Measurements from ENCODE around the gene TNFRSF4. TPM values are rescaled to one million over a fixed set of nuclear protein-coding genes. Genes with fewer than 3 reads are reported as not detected.
"Not testable (repeated sequence)": the region's sequence is repeated elsewhere in the genome, so short reads cannot be mapped to it uniquely, and the experiment has no call there.

TNFRSF4 gene
- total RNA-seq, 1 donor from 2014 or later = not detected

DNA sequence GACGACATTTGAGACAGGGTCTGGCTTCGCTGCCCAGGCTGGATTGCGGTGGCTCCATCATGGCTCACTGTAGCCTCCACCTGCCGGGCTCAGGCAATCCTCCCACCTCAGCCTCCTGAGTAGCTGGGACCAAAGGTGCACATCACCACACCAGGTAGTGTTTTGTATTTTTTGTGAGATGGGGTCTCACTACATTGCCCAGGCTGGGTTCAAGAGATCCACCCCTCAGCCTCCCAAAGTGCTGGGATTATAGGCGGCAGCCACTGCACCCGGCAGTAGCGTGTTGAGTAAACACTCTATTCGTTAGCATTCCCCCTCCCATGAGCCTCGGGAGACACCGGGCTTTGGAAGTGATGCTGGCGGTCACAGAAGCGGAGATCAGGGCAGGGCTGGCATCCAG lies 39.4 kb upstream of the TNFRSF4 start:
- Histone ChIP-seq H3K4me3 (no peak overlapping the region), H3K4me2 (no peak overlapping the region), H3F3A (ENCODE audit: low read depth) (peaks cover 8% of the 10 kb centered on the region), H3K9me3 (ENCODE audit: low read depth) (no peaks in the 10 kb centered on the region), H2AFZ (replicated peaks) (no peak overlapping the region), H3K36me3 (no peaks in the 10 kb centered on the region), H3K27ac (no peak overlapping the region), H3K4me1 (no peaks in the 10 kb centered on the region), H3K9ac (no peak overlapping the region), H3K79me2 (ENCODE audit: low read depth) (no peaks in the 10 kb centered on the region), H3K27me3 (peaks cover 1% of the 10 kb centered on the region), H4K20me1 (ENCODE audit: low read depth) (peaks cover 8% of the 10 kb centered on the region)
- Mint-ChIP-seq H3K27me3 (ENCODE audit: insufficient read depth, low read depth) (peaks cover 2% of the 10 kb centered on the region), H3K4me1 (no peaks in the 10 kb centered on the region), H3K27ac (no peak overlapping the region), H3K9me3 (no peaks in the 10 kb centered on the region), H3K4me3 (no peak overlapping the region), H3K36me3 (peaks cover 14% of the 10 kb centered on the region)
- no peak for DNase-seq (ENCODE audit: low spot score)
- no peak for TF ChIP-seq EZH2 (IDR thresholded peaks at IDR 0.05)
- TF ChIP-seq, protein P1, sequence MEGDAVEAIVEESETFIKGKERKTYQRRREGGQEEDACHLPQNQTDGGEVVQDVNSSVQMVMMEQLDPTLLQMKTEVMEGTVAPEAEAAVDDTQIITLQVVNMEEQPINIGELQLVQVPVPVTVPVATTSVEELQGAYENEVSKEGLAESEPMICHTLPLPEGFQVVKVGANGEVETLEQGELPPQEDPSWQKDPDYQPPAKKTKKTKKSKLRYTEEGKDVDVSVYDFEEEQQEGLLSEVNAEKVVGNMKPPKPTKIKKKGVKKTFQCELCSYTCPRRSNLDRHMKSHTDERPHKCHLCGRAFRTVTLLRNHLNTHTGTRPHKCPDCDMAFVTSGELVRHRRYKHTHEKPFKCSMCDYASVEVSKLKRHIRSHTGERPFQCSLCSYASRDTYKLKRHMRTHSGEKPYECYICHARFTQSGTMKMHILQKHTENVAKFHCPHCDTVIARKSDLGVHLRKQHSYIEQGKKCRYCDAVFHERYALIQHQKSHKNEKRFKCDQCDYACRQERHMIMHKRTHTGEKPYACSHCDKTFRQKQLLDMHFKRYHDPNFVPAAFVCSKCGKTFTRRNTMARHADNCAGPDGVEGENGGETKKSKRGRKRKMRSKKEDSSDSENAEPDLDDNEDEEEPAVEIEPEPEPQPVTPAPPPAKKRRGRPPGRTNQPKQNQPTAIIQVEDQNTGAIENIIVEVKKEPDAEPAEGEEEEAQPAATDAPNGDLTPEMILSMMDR (IDR thresholded peaks at IDR 0.05) = no peak
- TF ChIP-seq EZH2phosphoT487 (IDR thresholded peaks at IDR 0.05) = no peak

DNA sequence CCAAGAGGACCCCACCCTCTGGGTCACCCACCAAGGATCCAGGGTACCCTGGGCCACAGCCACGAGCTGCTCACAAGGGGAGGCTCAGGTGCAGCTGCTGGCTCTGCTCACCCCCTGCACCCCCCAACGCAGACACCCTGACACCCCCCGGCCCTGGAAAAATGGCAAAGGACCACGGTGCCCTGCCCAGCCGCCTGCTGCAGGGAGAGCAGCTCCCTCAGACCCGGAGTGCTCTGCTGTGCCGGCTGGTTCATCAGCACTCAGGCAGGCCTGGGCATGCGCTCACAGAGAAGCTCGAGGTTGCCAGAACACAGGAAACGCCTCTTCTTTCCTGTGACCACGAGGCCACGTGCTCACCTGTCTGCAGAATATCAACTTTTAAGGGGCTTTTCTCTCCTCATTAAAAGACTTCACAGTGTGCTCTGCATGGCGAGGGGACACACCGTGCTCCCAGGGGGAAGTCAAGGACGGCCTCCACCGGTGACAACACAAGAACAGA lies 36.9 kb upstream of the TNFRSF4 start:
- Histone ChIP-seq H3K4me2 (no peak overlapping the region), H3K9me3 (ENCODE audit: low read depth) (no peaks in the 10 kb centered on the region), H2AFZ (replicated peaks) (no peak overlapping the region), H3K27me3 (peaks cover 26% of the 10 kb centered on the region), H4K20me1 (ENCODE audit: low read depth) (peaks cover 15% of the 10 kb centered on the region), H3K79me2 (ENCODE audit: low read depth) (no peaks in the 10 kb centered on the region), H3F3A (ENCODE audit: low read depth) (peaks cover 8% of the 10 kb centered on the region), H3K27ac (no peak overlapping the region), H3K36me3 (no peaks in the 10 kb centered on the region), H3K4me1 (peaks cover 5% of the 10 kb centered on the region), H3K4me3 (no peak overlapping the region), H3K9ac (no peak overlapping the region)
- no peaks in the 10 kb centered on the region for H3K9me3 Mint-ChIP-seq
- peaks cover 9% of the 10 kb centered on the region for H3K36me3 Mint-ChIP-seq
- no peak overlapping the region for H3K4me3 Mint-ChIP-seq
- TF ChIP-seq EZH2phosphoT487 (IDR thresholded peaks at IDR 0.05) = no peak
- peaks cover 5% of the 10 kb centered on the region for H3K27me3 Mint-ChIP-seq (ENCODE audit: insufficient read depth, low read depth)
- no peaks in the 10 kb centered on the region for H3K4me1 Mint-ChIP-seq
- DNase-seq (ENCODE audit: low spot score) = no peak
- H3K27ac Mint-ChIP-seq = peak overlapping the region; percentile 79

DNA sequence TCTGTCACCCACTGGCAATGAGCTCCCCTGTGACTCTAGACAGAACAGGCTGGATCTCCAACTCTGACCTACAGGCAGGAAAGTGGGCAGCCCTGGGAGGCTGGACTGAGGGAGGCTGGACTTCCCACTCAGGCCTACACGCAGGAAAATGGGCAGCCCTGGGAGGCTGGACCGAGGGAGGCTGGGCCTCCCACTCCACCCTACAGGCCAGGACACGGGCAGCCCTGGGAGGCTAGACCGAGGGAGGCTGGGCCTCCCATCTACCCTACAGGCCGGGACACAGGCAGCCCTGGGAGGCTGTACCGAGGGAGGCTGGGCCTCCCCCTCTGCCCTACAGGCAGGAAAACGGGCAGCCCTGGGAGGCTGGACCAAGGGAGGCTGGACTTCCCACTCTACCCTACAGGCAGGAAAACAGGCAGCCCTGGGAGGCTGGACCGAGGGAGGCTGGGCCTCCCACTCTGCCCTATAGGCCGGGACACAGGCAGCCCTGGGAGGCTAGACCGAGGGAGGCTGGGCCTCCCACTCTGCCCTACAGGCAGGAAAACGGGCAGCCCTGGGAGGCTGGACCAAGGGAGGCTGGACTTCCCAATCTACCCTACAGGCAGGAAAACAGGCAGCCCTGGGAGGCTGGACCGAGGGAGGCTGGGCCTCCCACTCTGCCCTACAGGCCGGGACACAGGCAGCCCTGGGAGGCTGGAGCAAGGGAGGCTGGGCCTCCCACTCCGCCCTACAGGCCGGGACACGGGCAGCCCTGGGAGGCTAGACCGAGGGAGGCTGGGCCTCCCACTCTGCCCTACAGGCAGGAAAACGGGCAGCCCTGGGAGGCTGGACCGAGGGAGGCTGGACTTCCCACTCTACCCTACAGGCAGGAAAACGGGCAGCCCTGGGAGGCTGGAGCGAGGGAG lies 34.3 kb upstream of the TNFRSF4 start:
- not testable (repeated sequence) for H3K4me2 ChIP-seq; H3K27ac ChIP-seq; H3K4me1 ChIP-seq; H3K36me3 Mint-ChIP-seq; H3K4me3 ChIP-seq; H3K79me2 ChIP-seq (ENCODE audit: low read depth); H3K9me3 ChIP-seq (ENCODE audit: low read depth); H3K27me3 Mint-ChIP-seq (ENCODE audit: insufficient read depth, low read depth); H2AFZ ChIP-seq (replicated peaks); H3K4me3 Mint-ChIP-seq; H3K4me1 Mint-ChIP-seq; H3K9me3 Mint-ChIP-seq; DNase-seq (ENCODE audit: low spot score); H3K9ac ChIP-seq; H3K36me3 ChIP-seq; H3K27ac Mint-ChIP-seq
- peaks cover 19% of the 10 kb centered on the region for H4K20me1 ChIP-seq (ENCODE audit: low read depth)
- H3K27me3 ChIP-seq = peaks cover 30% of the 10 kb centered on the region
- H3F3A ChIP-seq (ENCODE audit: low read depth) = peaks cover 12% of the 10 kb centered on the region

DNA sequence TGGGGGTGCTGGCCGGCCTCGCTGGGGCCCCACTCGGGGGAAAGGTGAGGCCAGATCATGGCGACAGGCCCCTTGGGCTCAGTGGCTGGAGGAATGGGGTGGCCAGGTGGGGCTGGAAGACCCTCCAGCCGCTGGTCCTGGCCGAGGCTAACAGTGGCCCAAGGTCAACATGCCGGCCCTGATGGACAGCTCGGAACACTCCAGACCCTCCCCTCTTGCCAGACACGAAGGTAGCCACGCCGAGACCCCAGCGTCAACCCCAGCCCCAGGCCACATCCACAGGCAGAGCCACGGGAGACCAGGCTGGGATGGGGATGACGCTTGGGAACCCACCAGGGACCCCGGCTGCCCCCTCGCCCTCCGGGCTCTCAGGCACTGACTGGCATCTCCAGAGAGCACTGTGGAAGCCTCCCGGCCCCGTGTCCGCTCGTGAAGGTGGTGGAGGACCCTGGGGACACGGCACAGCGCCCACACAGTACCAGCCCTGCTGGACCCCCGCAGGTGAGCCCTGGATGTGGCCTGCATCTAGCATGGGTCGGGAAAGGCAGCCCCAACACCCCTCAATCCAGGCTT lies 33.5 kb upstream of the TNFRSF4 start:
- Histone ChIP-seq H3K4me1 (peaks cover 5% of the 10 kb centered on the region), H3K9ac (no peak overlapping the region), H3K79me2 (ENCODE audit: low read depth) (no peaks in the 10 kb centered on the region), H3F3A (ENCODE audit: low read depth) (peaks cover 12% of the 10 kb centered on the region), H3K36me3 (no peaks in the 10 kb centered on the region), H2AFZ (replicated peaks) (no peak overlapping the region), H4K20me1 (ENCODE audit: low read depth) (peaks cover 19% of the 10 kb centered on the region), H3K4me2 (peak overlapping the region; percentile 68), H3K9me3 (ENCODE audit: low read depth) (no peaks in the 10 kb centered on the region), H3K4me3 (no peak overlapping the region), H3K27ac (no peak overlapping the region), H3K27me3 (peaks cover 30% of the 10 kb centered on the region)
- Mint-ChIP-seq H3K4me3 (no peak overlapping the region), H3K4me1 (no peaks in the 10 kb centered on the region), H3K27ac (no peak overlapping the region), H3K9me3 (no peaks in the 10 kb centered on the region), H3K36me3 (peaks cover 2% of the 10 kb centered on the region), H3K27me3 (ENCODE audit: insufficient read depth, low read depth) (peaks cover 4% of the 10 kb centered on the region)
- no peak for DNase-seq (ENCODE audit: low spot score)
- TF ChIP-seq, protein P1 (IDR thresholded peaks at IDR 0.05) = no peak
- no peak for TF ChIP-seq EZH2phosphoT487 (IDR thresholded peaks at IDR 0.05)
- TF ChIP-seq EZH2 (IDR thresholded peaks at IDR 0.05) = no peak
